Cardiac fibroblast (primary cell): Measurements from ENCODE around the gene SLC7A8.

ENCODE experiments used
- DNase-seq, 2 donors: peaks; one replicate each; pipeline versions ENCODE4 v3.0.0 to v3.0.0-alpha.2; 2010; ENCODE audit warnings: low read depth in 2 of 2
- H3K4me3 ChIP-seq, 2 donors: replicated peaks in 1 of 2; 1 replicate in 1 of 2; 2 replicates in 1 of 2; pipeline ENCODE4 v1.5.1; 2011; ENCODE audit warnings: low read depth in 2 of 2, low read length in 2 of 2, mild to moderate bottlenecking in 2 of 2, moderate library complexity in 1 of 2
- CTCF ChIP-seq: IDR thresholded peaks from one replicate; pipeline ENCODE4 v1.5.1; 2011; ENCODE audit warnings: low read depth, mild to moderate bottlenecking, low read length, inconsistent platforms

Gene SLC7A8

GRCh38 chr14:23128969-23129758 lies 54.3 kb downstream of the SLC7A8 start:
- TF ChIP-seq CTCF, result no peak
- H3K4me3 ChIP-seq, result no peak overlapping the region
- no peak for DNase-seq

GRCh38 chr14:23127861-23128260 lies 55.6 kb downstream of the SLC7A8 start:
- no peak for TF ChIP-seq CTCF
- no peak overlapping the region for H3K4me3 ChIP-seq
- DNase-seq, result no peak

GRCh38 chr14:23126548-23127278 lies 56.7 kb downstream of the SLC7A8 start:
- no peak overlapping the region for H3K4me3 ChIP-seq
- TF ChIP-seq CTCF, result no peak
- no peak for DNase-seq

GRCh38 chr14:23125933-23126524 lies 57.4 kb downstream of the SLC7A8 start:
- H3K4me3 ChIP-seq, result no peak overlapping the region
- TF ChIP-seq CTCF, result no peak
- no peak for DNase-seq

- H3K4me3 ChIP-seq, result no peak overlapping the region
- TF ChIP-seq CTCF, result no peak
- no peak for DNase-seq
These were observed 58.4 kb downstream of the SLC7A8 start for GRCh38 chr14:23125011-23125410.

- TF ChIP-seq CTCF, result no peak
- H3K4me3 ChIP-seq, result no peak overlapping the region
- no peak for DNase-seq
These were observed 59.0 kb downstream of the SLC7A8 start for GRCh38 chr14:23124337-23124954.
